ENCODE results near the gene TANC1. TPM values are rescaled to one million over a fixed set of nuclear protein-coding genes. Genes with fewer than 3 reads are reported as not detected.

TANC1 gene
- total RNA-seq, 1 experiment from 2014 or later, result 7.8 TPM

GRCh38 chr2:159153463-159153862 is 185.0 kb downstream of the TANC1 start:
- no peak for DNase-seq (ENCODE audit: low read depth)
- in situ Hi-C loops (cut with HindIII; ENCODE audit: low pct_unique_long_range_greater_than_20kb, low sequenced_read_pairs), result no loop called here

GRCh38 chr2:159153951-159154350 is 185.5 kb downstream of the TANC1 start:
- in situ Hi-C loops (cut with HindIII; ENCODE audit: low pct_unique_long_range_greater_than_20kb, low sequenced_read_pairs), result no loop called here
- DNase-seq (ENCODE audit: low read depth), result no peak

GRCh38 chr2:159154366-159154765 is 185.9 kb downstream of the TANC1 start:
- in situ Hi-C loops (cut with HindIII; ENCODE audit: low pct_unique_long_range_greater_than_20kb, low sequenced_read_pairs), result no loop called here
- DNase-seq (ENCODE audit: low read depth), result no peak

- DNase-seq (ENCODE audit: low read depth), result no peak
- in situ Hi-C loops (cut with HindIII; ENCODE audit: low pct_unique_long_range_greater_than_20kb, low sequenced_read_pairs), result no loop called here
These were observed 186.9 kb downstream of the TANC1 start for GRCh38 chr2:159155320-159155719.

GRCh38 chr2:159155791-159156190 is 187.4 kb downstream of the TANC1 start:
- in situ Hi-C loops (cut with HindIII; ENCODE audit: low pct_unique_long_range_greater_than_20kb, low sequenced_read_pairs), result no loop called here
- no peak for DNase-seq (ENCODE audit: low read depth)

GRCh38 chr2:159156834-159157233 is 188.4 kb downstream of the TANC1 start:
- in situ Hi-C loops (cut with HindIII; ENCODE audit: low pct_unique_long_range_greater_than_20kb, low sequenced_read_pairs), result no loop called here
- DNase-seq (ENCODE audit: low read depth), result no peak

- no peak for DNase-seq (ENCODE audit: low read depth)
- in situ Hi-C loops (cut with HindIII; ENCODE audit: low pct_unique_long_range_greater_than_20kb, low sequenced_read_pairs), result no loop called here
These were observed 189.1 kb downstream of the TANC1 start for GRCh38 chr2:159157361-159158209.

GRCh38 chr2:159160412-159160811 is 192.0 kb downstream of the TANC1 start:
- no peak for DNase-seq (ENCODE audit: low read depth)
- in situ Hi-C loops (cut with HindIII; ENCODE audit: low pct_unique_long_range_greater_than_20kb, low sequenced_read_pairs), result no loop called here

GRCh38 chr2:159160954-159161353 is 192.5 kb downstream of the TANC1 start:
- in situ Hi-C loops (cut with HindIII; ENCODE audit: low pct_unique_long_range_greater_than_20kb, low sequenced_read_pairs), result no loop called here
- no peak for DNase-seq (ENCODE audit: low read depth)

- DNase-seq (ENCODE audit: low read depth), result no peak
- in situ Hi-C loops (cut with HindIII; ENCODE audit: low pct_unique_long_range_greater_than_20kb, low sequenced_read_pairs), result no loop called here
These were observed 195.5 kb downstream of the TANC1 start for GRCh38 chr2:159163930-159164329.

- DNase-seq (ENCODE audit: low read depth), result no peak
- in situ Hi-C loops (cut with HindIII; ENCODE audit: low pct_unique_long_range_greater_than_20kb, low sequenced_read_pairs), result no loop called here
These were observed 196.0 kb downstream of the TANC1 start for GRCh38 chr2:159164457-159164911.

GRCh38 chr2:159165048-159165447 is 196.6 kb downstream of the TANC1 start:
- in situ Hi-C loops (cut with HindIII; ENCODE audit: low pct_unique_long_range_greater_than_20kb, low sequenced_read_pairs), result no loop called here
- DNase-seq (ENCODE audit: low read depth), result no peak

GRCh38 chr2:159168707-159169106 is 200.3 kb downstream of the TANC1 start:
- DNase-seq (ENCODE audit: low read depth), result no peak
- in situ Hi-C loops (cut with HindIII; ENCODE audit: low pct_unique_long_range_greater_than_20kb, low sequenced_read_pairs), result no loop called here

GRCh38 chr2:159169187-159169586 is 200.7 kb downstream of the TANC1 start:
- no peak for DNase-seq (ENCODE audit: low read depth)
- in situ Hi-C loops (cut with HindIII; ENCODE audit: low pct_unique_long_range_greater_than_20kb, low sequenced_read_pairs), result no loop called here

GRCh38 chr2:159172403-159172802 is 204.0 kb downstream of the TANC1 start:
- DNase-seq (ENCODE audit: low read depth), result no peak
- in situ Hi-C loops (cut with HindIII; ENCODE audit: low pct_unique_long_range_greater_than_20kb, low sequenced_read_pairs), result no loop called here

GRCh38 chr2:159174759-159175158 is 206.3 kb downstream of the TANC1 start:
- no peak for DNase-seq (ENCODE audit: low read depth)
- in situ Hi-C loops (cut with HindIII; ENCODE audit: low pct_unique_long_range_greater_than_20kb, low sequenced_read_pairs), result no loop called here

- in situ Hi-C loops (cut with HindIII; ENCODE audit: low pct_unique_long_range_greater_than_20kb, low sequenced_read_pairs), result no loop called here
- no peak for DNase-seq (ENCODE audit: low read depth)
These were observed 206.7 kb downstream of the TANC1 start for GRCh38 chr2:159175182-159175581.

- no peak for DNase-seq (ENCODE audit: low read depth)
- in situ Hi-C loops (cut with HindIII; ENCODE audit: low pct_unique_long_range_greater_than_20kb, low sequenced_read_pairs), result no loop called here
These were observed 207.5 kb downstream of the TANC1 start for GRCh38 chr2:159175927-159176326.

- in situ Hi-C loops (cut with HindIII; ENCODE audit: low pct_unique_long_range_greater_than_20kb, low sequenced_read_pairs), result no loop called here
- no peak for DNase-seq (ENCODE audit: low read depth)
These were observed 208.1 kb downstream of the TANC1 start for GRCh38 chr2:159176555-159176954.

- in situ Hi-C loops (cut with HindIII; ENCODE audit: low pct_unique_long_range_greater_than_20kb, low sequenced_read_pairs), result no loop called here
- no peak for DNase-seq (ENCODE audit: low read depth)
These were observed 208.9 kb downstream of the TANC1 start for GRCh38 chr2:159177357-159177756.

Measured in Caki2 (cell line).